C4-2B (cell line): Measurements from ENCODE around the gene MMRN1.

Experiments used
- H3K27ac ChIP-seq: fragments of 450-650 bp; 2 replicates; pipeline ENCODE4 v1.5.1; 2017
- CTCF ChIP-seq: fragments of 450-650 bp; conservative IDR thresholded peaks from 2 replicates; pipeline ENCODE4 v1.5.1; 2017; ENCODE audit warnings: mild to moderate bottlenecking
- ZFX ChIP-seq: fragments of 450-650 bp; IDR thresholded peaks from 2 replicates; pipeline ENCODE4 v1.6.1; 2017

Gene MMRN1

GRCh38 chr4:89894649-89895550 lies at the start of gene MMRN1:
MMRN1 (plus strand) TSS chr4:89894854; CDS start chr4:89894972, 118 bp downstream.
- H3K27ac ChIP-seq, result no peak within 1 kb of the TSS
- TF ChIP-seq CTCF, result no peak
- TF ChIP-seq ZFX, result no peak

- no peak overlapping the region; the same call in 1 of the 2 replicates for H3K27ac ChIP-seq
- TF ChIP-seq ZFX (no peak), CTCF (no peak)
These were observed 46.9 kb upstream of the MMRN1 start for GRCh38 chr4:89847571-89848325.

GRCh38 chr4:89855236-89855635 lies 39.4 kb upstream of the MMRN1 start:
- TF ChIP-seq CTCF (no peak), ZFX (no peak)
- no peak overlapping the region for H3K27ac ChIP-seq

- TF ChIP-seq ZFX (no peak), CTCF (no peak)
- H3K27ac ChIP-seq, result no peak overlapping the region
These were observed 33.7 kb upstream of the MMRN1 start for GRCh38 chr4:89860971-89861370.

GRCh38 chr4:89863533-89863932 lies 31.1 kb upstream of the MMRN1 start:
- H3K27ac ChIP-seq, result no peak overlapping the region
- TF ChIP-seq ZFX (no peak), CTCF (no peak)

GRCh38 chr4:89868276-89868675 lies 26.4 kb upstream of the MMRN1 start:
- TF ChIP-seq CTCF (no peak), ZFX (no peak)
- H3K27ac ChIP-seq, result no peak overlapping the region
